HepG2 (cell line): ENCODE data around the gene PNN. TPM values are rescaled to one million over a fixed set of nuclear protein-coding genes. Genes with fewer than 3 reads are reported as not detected.

Experiments used
- CCAR2 ChIP-seq: fragments of 200-400 bp; formaldehyde crosslinking; optimal IDR thresholded peaks from 2 replicates; pipeline ENCODE3; 2018; ENCODE audit warnings: low read depth, mild to moderate bottlenecking, low read length, moderate library complexity
- GATAD1 ChIP-seq: IDR thresholded peaks from 2 replicates; pipeline ENCODE4 v1.6.1; 2016; ENCODE audit warnings: missing genetic modification reagents, missing compliant biosample characterization
- HMGA1 ChIP-seq: sonication (generic); formaldehyde crosslinking; conservative IDR thresholded peaks from 2 replicates; pipeline ENCODE4 v1.4.0; 2020; ENCODE audit warnings: missing genetic modification reagents
- KDM6A ChIP-seq: IDR thresholded peaks from 2 replicates; pipeline ENCODE4 v1.6.1; 2016; ENCODE audit warnings: low read depth
- KLF6 ChIP-seq: IDR thresholded peaks from 2 replicates; pipeline ENCODE4 v1.8.0; 2016; ENCODE audit warnings: missing biosample characterization, missing genetic modification reagents
- MTF2 ChIP-seq: sonication (generic); formaldehyde crosslinking; IDR thresholded peaks from 2 replicates; pipeline ENCODE4 v1.5.0; 2020; ENCODE audit warnings: missing genetic modification reagents, borderline replicate concordance
- ZFP62 ChIP-seq: sonication (generic); formaldehyde crosslinking; IDR thresholded peaks from 2 replicates; pipeline ENCODE4 v1.4.0; 2020; ENCODE audit warnings: missing genetic modification reagents
- ZMYM3 ChIP-seq: sonication (generic); formaldehyde crosslinking; IDR thresholded peaks from 2 replicates; pipeline ENCODE4 v1.5.1; 2020; ENCODE audit warnings: mild to moderate bottlenecking, missing genetic modification reagents
- ZNF33A ChIP-seq: sonication (generic); formaldehyde crosslinking; IDR thresholded peaks from 2 replicates; pipeline ENCODE4 v1.5.1; 2020; ENCODE audit warnings: missing genetic modification reagents, mild to moderate bottlenecking, moderate library complexity, borderline replicate concordance
- ZNF383 ChIP-seq: sonication (generic); formaldehyde crosslinking; IDR thresholded peaks from 2 replicates; pipeline ENCODE4 v1.4.0; 2020; ENCODE audit warnings: missing genetic modification reagents, mild to moderate bottlenecking, borderline replicate concordance
- ZNF484 ChIP-seq: sonication (generic); formaldehyde crosslinking; IDR thresholded peaks from 2 replicates; pipeline ENCODE4 v1.5.1; 2020; ENCODE audit warnings: mild to moderate bottlenecking, low read depth, missing genetic modification reagents, borderline replicate concordance
- ZNF589 ChIP-seq: sonication (generic); formaldehyde crosslinking; conservative IDR thresholded peaks from 2 replicates; pipeline ENCODE4 v1.8.0; 2022; ENCODE audit warnings: mild to moderate bottlenecking, moderate library complexity, missing genetic modification reagents
- ZNF746 ChIP-seq: sonication (generic); formaldehyde crosslinking; IDR thresholded peaks from 2 replicates; pipeline ENCODE4 v1.8.0; 2022; ENCODE audit warnings: mild to moderate bottlenecking, missing genetic modification reagents
- polyA plus RNA-seq, 8 experiments: library from polyadenylated mRNA; depleted of rRNA in 3 of 8; stranded (reverse) in 7 of 8; unstranded in 1 of 8; fragments of >200 nt; fragmentation: Illumina TruSeq in 4 of 8; extraction: Trizol in 4 of 8; gene quantifications; 2 replicates each; pipeline versions ENCODE4 v1.2.1 to v1.2.3, GENCODE V29; 2011 to 2016; ENCODE audit warnings: low read depth in 4 of 8, missing spikeins in 1 of 8, mixed read lengths in 1 of 8; ENCODE audit not compliant: insufficient read depth in 1 of 8
- total RNA-seq, 5 experiments: library from RNA; depleted of rRNA; stranded (reverse); fragments of >200 nt; fragmentation: Illumina TruSeq; extraction: Trizol; gene quantifications; 2 replicates each; pipeline ENCODE4 v1.2.3, GENCODE V29; 2016; ENCODE audit warnings: low read depth in 1 of 5
- TF ChIP-seq, protein P1 (sequence below): IDR thresholded peaks from 2 replicates; pipeline ENCODE4 v1.4.0; 2020; ENCODE audit warnings: mild to moderate bottlenecking, missing genetic modification reagents
- TF ChIP-seq, protein P2 (sequence below): sonication (generic); formaldehyde crosslinking; IDR thresholded peaks from 2 replicates; pipeline ENCODE4 v1.5.0; 2020; ENCODE audit warnings: missing genetic modification reagents, mild to moderate bottlenecking, borderline replicate concordance
- TF ChIP-seq, protein P3 (sequence below): sonication (generic); formaldehyde crosslinking; IDR thresholded peaks from 2 replicates; pipeline ENCODE4 v1.4.0; 2020; ENCODE audit warnings: mild to moderate bottlenecking, missing genetic modification reagents
- TF ChIP-seq, protein P4 (sequence below): sonication (generic); formaldehyde crosslinking; IDR thresholded peaks from 2 replicates; pipeline ENCODE4 v1.5.1; 2020; ENCODE audit warnings: missing genetic modification reagents, mild to moderate bottlenecking, borderline replicate concordance

Gene PNN
- total and polyA plus RNA-seq, 2 of the 13 experiments (the other 11 are each of a cell fraction or from before 2014, with no cell fraction given), result 58.0 to 214 TPM

DNA sequence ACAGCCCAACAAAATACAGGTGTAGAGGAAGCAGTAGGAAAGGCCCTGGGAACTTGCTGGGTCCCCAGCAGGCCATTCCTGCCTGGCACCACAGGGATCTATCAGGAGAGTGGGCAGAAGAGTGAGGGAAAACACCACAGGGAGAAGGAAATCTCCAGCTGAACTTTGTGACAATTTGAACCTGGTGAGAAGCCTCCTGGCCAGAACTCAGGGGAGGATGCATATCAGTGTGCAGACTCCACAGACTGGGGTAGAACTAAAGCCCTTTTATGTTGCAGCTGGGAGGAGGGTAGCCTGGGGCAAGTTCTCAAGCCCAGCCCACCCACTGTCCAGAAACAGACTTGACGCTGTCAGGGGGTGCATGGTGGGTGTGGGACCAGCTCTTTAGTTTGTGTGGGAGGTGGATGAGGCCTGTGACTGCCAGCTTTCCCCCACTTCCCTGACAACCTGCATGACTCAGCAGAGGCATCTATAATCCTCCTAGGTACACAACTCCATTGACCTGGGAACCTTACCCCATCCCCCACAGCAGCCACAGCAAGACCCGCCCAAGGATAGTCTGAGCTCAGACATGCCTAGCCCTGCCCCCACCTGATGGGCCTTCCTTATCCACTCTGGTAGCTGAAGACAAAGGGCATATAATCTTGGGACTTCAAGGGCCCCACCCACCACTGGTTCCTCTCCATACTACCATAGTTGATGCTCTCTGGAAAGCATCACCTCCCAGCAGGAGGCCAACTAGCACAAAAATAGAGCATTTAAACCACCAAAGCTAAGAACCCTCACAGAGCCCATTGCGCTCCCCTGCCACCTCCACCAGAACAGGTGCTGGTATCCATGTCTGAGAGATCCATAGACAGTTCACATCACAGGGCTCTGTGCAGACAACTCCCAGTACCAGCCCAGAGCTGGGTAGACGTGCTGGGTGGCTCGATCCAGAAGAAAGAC lies 28.9 kb downstream of the PNN start (continued):
- TF ChIP-seq, protein P1, sequence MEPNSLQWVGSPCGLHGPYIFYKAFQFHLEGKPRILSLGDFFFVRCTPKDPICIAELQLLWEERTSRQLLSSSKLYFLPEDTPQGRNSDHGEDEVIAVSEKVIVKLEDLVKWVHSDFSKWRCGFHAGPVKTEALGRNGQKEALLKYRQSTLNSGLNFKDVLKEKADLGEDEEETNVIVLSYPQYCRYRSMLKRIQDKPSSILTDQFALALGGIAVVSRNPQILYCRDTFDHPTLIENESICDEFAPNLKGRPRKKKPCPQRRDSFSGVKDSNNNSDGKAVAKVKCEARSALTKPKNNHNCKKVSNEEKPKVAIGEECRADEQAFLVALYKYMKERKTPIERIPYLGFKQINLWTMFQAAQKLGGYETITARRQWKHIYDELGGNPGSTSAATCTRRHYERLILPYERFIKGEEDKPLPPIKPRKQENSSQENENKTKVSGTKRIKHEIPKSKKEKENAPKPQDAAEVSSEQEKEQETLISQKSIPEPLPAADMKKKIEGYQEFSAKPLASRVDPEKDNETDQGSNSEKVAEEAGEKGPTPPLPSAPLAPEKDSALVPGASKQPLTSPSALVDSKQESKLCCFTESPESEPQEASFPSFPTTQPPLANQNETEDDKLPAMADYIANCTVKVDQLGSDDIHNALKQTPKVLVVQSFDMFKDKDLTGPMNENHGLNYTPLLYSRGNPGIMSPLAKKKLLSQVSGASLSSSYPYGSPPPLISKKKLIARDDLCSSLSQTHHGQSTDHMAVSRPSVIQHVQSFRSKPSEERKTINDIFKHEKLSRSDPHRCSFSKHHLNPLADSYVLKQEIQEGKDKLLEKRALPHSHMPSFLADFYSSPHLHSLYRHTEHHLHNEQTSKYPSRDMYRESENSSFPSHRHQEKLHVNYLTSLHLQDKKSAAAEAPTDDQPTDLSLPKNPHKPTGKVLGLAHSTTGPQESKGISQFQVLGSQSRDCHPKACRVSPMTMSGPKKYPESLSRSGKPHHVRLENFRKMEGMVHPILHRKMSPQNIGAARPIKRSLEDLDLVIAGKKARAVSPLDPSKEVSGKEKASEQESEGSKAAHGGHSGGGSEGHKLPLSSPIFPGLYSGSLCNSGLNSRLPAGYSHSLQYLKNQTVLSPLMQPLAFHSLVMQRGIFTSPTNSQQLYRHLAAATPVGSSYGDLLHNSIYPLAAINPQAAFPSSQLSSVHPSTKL (CRISPR knock-in tag), result no peak; the same call in 1 of the 2 replicates
- TF ChIP-seq ZNF383 (CRISPR knock-in tag), result 0 out of 2 replicates have a peak, but pooled peaks have one; percentile 16
- TF ChIP-seq ZFP62 (CRISPR knock-in tag), result no peak
- TF ChIP-seq ZNF746 (CRISPR knock-in tag), result no peak
- TF ChIP-seq ZNF33A (CRISPR knock-in tag), result no peak
- TF ChIP-seq ZNF589, result no peak
- no peak for TF ChIP-seq ZNF484 (CRISPR knock-in tag)
- no peak for TF ChIP-seq MTF2 (CRISPR knock-in tag)
- TF ChIP-seq KLF6 (CRISPR knock-in tag), result no peak
- no peak for TF ChIP-seq GATAD1 (CRISPR knock-in tag)
- no peak for TF ChIP-seq KDM6A
- TF ChIP-seq, protein P2, sequence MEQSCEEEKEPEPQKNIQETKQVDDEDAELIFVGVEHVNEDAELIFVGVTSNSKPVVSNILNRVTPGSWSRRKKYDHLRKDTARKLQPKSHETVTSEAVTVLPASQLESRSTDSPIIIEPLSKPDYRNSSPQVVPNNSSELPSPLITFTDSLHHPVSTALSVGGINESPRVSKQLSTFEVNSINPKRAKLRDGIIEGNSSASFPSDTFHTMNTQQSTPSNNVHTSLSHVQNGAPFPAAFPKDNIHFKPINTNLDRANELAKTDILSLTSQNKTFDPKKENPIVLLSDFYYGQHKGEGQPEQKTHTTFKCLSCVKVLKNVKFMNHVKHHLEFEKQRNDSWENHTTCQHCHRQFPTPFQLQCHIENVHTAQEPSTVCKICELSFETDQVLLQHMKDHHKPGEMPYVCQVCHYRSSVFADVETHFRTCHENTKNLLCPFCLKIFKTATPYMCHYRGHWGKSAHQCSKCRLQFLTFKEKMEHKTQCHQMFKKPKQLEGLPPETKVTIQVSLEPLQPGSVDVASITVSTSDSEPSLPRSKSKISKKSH (CRISPR knock-in tag), result 0 out of 2 replicates have a peak, but pooled peaks have one; percentile 58
- TF ChIP-seq HMGA1 (CRISPR knock-in tag), result no peak
- no peak for TF ChIP-seq ZMYM3 (CRISPR knock-in tag)
- TF ChIP-seq, protein P3, sequence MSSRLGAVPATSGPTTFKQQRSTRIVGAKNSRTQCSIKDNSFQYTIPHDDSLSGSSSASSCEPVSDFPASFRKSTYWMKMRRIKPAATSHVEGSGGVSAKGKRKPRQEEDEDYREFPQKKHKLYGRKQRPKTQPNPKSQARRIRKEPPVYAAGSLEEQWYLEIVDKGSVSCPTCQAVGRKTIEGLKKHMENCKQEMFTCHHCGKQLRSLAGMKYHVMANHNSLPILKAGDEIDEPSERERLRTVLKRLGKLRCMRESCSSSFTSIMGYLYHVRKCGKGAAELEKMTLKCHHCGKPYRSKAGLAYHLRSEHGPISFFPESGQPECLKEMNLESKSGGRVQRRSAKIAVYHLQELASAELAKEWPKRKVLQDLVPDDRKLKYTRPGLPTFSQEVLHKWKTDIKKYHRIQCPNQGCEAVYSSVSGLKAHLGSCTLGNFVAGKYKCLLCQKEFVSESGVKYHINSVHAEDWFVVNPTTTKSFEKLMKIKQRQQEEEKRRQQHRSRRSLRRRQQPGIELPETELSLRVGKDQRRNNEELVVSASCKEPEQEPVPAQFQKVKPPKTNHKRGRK (CRISPR knock-in tag), result no peak
- TF ChIP-seq, protein P4, sequence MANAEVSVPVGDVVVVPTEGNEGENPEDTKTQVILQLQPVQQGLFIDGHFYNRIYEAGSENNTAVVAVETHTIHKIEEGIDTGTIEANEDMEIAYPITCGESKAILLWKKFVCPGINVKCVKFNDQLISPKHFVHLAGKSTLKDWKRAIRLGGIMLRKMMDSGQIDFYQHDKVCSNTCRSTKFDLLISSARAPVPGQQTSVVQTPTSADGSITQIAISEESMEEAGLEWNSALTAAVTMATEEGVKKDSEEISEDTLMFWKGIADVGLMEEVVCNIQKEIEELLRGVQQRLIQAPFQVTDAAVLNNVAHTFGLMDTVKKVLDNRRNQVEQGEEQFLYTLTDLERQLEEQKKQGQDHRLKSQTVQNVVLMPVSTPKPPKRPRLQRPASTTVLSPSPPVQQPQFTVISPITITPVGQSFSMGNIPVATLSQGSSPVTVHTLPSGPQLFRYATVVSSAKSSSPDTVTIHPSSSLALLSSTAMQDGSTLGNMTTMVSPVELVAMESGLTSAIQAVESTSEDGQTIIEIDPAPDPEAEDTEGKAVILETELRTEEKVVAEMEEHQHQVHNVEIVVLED (CRISPR knock-in tag), result no peak
- no peak for TF ChIP-seq CCAR2
